Panc1 (cell line): ENCODE measurements around the gene SLC39A7. TPM values are rescaled to one million over a fixed set of nuclear protein-coding genes. Genes with fewer than 3 reads are reported as not detected.

Experiments used
- ATAC-seq: fragments of 200-7000 bp; cut with Tn5 transposase; 2 replicates; pipeline ENCODE4 v1.9.1; 2020; ENCODE audit warnings: mild to moderate bottlenecking, moderate library complexity
- BruUV-seq: library from RNA; stranded (reverse); fragments of 400-500 nt; replicated peaks from 2 replicates; lab custom pipeline; 2021; lab: Mats Ljungman, UMichigan
- CTCF ChIA-PET: fragments of 300-600 bp; sonication (Branson Sonifier 250); formaldehyde crosslinking; loops from one replicate; lab custom pipeline; 2022; ENCODE audit warnings: antibody characterized with exemption; lab: Charles Lee
- POLR2A ChIA-PET: fragments of 300-600 bp; sonication (Branson Sonifier 250); formaldehyde crosslinking; loops from one replicate; lab custom pipeline; 2022; ENCODE audit warnings: antibody characterized with exemption; lab: Charles Lee
- DNase-seq: peaks from one replicate; pipeline ENCODE4 v3.0.0-alpha.2; 2010; ENCODE audit warnings: low read depth, low spot score
- H3K27ac ChIP-seq: 2 replicates; pipeline ENCODE4 v1.5.1; 2011; ENCODE audit warnings: mild to moderate bottlenecking, low read length, inconsistent platforms
- H3K27me3 ChIP-seq: fragments of 200-500 bp; sonication (Bioruptor generic); 2 replicates; pipeline ENCODE4 v1.6.0; 2014; ENCODE audit warnings: low read length, inconsistent platforms; ENCODE audit not compliant: control insufficient read depth, insufficient read depth
- H3K36me3 ChIP-seq: fragments of 200-500 bp; sonication (Bioruptor generic); 2 replicates; pipeline ENCODE4 v1.5.1; 2014; ENCODE audit warnings: inconsistent platforms, mild to moderate bottlenecking, low read length, moderate library complexity; ENCODE audit not compliant: control insufficient read depth, insufficient read depth
- H3K4me1 ChIP-seq: 2 replicates; pipeline ENCODE4 v1.5.1; 2011; ENCODE audit warnings: inconsistent platforms, mild to moderate bottlenecking, low read length, moderate library complexity; ENCODE audit not compliant: control insufficient read depth, insufficient read depth
- H3K4me3 ChIP-seq, 2 experiments: 2 replicates each; pipeline ENCODE4 v1.5.1; 2011 to 2012; ENCODE audit warnings: low read depth in 2 of 2, low read length in 2 of 2, mild to moderate bottlenecking in 2 of 2, inconsistent platforms in 1 of 2, moderate library complexity in 1 of 2
- H3K9me3 ChIP-seq: fragments of 200-500 bp; sonication (Bioruptor generic); 2 replicates; pipeline ENCODE4 v1.5.1; 2014; ENCODE audit warnings: low read depth, mild to moderate bottlenecking, inconsistent platforms, low read length, moderate library complexity; ENCODE audit not compliant: control insufficient read depth, insufficient read depth
- POLR2AphosphoS5 ChIP-seq: IDR thresholded peaks from 2 replicates; pipeline ENCODE4 v1.6.1; 2012; ENCODE audit warnings: mild to moderate bottlenecking, low read depth, low read length, moderate library complexity
- SIN3A ChIP-seq: IDR thresholded peaks from 2 replicates; pipeline ENCODE4 v1.6.1; 2012; ENCODE audit warnings: low read depth, mild to moderate bottlenecking, low read length, moderate library complexity, borderline replicate concordance; ENCODE audit not compliant: insufficient read depth
- TCF7L2 ChIP-seq: IDR thresholded peaks from 2 replicates; pipeline ENCODE4 v1.6.1; 2011; ENCODE audit warnings: mild to moderate bottlenecking, low read depth, low read length, inconsistent platforms
- in situ Hi-C: cut with HindIII; loops from 2 replicates; pipeline ENCODE4 v1.10.0; 2016; ENCODE audit warnings: low sequenced_read_pairs, low pct_unique_long_range_greater_than_20kb
- intact Hi-C: fragments of 100-400 bp; cut with micrococcal nuclease; formaldehyde crosslinking; loops from one replicate; pipeline ENCODE4 v1.10.0; 2022; ENCODE audit not compliant: unreplicated experiment
- total RNA-seq: library from RNA; stranded (reverse); gene quantifications from one replicate; pipeline ENCODE4 v1.2.1, GENCODE V29; 2021; ENCODE audit not compliant: unreplicated experiment
- TF ChIP-seq, protein P1 (sequence below): fragments of 450-650 bp; IDR thresholded peaks from 2 replicates; pipeline ENCODE4 v1.5.1; 2017; ENCODE audit warnings: mild to moderate bottlenecking
- TF ChIP-seq, protein P2 (sequence below), 2 experiments: IDR thresholded peaks; 2 replicates each; pipeline ENCODE4 v1.6.1; 2011 to 2012; ENCODE audit warnings: low read depth in 2 of 2, control low read depth in 1 of 2, low read length in 1 of 2, mild to moderate bottlenecking in 1 of 2, moderate library complexity in 1 of 2; ENCODE audit not compliant: insufficient read depth in 1 of 2

Gene SLC39A7
- total RNA-seq, 1 experiment from 2014 or later, result 135 TPM

DNA sequence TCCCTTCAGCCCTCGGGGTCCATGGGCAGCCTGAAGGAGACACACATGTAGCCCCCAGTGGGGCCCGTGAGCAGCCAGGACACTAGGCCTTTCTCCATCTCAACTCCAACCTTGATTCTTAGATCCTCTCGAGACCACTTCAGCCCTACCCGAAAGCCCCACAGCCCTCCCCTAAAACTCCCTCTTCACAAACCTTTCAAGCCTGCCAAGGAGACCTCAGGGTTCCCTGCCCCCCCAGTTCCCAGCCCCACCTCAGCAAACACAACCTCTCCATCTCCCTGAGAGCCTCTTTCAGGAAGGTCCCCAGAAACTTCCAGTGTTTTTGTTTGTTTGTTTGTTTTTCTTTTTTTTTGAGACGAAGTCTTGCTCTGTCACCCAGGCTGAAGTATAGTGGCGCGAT, 19.5 kb upstream of the SLC39A7 start:
- DNase-seq, result no peak
- Histone ChIP-seq H3K27me3 (no peaks in the 10 kb centered on the region), H3K36me3 (no peaks in the 10 kb centered on the region), H3K4me1 (no peaks in the 10 kb centered on the region), H3K9me3 (no peaks in the 10 kb centered on the region; the same call in 1 of the 2 replicates), H3K4me3 (no peak overlapping the region), H3K27ac (no peak overlapping the region)
- TF ChIP-seq POLR2AphosphoS5 (no peak), SIN3A (no peak), TCF7L2 (no peak)
- TF ChIP-seq, protein P1, sequence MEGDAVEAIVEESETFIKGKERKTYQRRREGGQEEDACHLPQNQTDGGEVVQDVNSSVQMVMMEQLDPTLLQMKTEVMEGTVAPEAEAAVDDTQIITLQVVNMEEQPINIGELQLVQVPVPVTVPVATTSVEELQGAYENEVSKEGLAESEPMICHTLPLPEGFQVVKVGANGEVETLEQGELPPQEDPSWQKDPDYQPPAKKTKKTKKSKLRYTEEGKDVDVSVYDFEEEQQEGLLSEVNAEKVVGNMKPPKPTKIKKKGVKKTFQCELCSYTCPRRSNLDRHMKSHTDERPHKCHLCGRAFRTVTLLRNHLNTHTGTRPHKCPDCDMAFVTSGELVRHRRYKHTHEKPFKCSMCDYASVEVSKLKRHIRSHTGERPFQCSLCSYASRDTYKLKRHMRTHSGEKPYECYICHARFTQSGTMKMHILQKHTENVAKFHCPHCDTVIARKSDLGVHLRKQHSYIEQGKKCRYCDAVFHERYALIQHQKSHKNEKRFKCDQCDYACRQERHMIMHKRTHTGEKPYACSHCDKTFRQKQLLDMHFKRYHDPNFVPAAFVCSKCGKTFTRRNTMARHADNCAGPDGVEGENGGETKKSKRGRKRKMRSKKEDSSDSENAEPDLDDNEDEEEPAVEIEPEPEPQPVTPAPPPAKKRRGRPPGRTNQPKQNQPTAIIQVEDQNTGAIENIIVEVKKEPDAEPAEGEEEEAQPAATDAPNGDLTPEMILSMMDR, result no peak
- TF ChIP-seq, protein P2, sequence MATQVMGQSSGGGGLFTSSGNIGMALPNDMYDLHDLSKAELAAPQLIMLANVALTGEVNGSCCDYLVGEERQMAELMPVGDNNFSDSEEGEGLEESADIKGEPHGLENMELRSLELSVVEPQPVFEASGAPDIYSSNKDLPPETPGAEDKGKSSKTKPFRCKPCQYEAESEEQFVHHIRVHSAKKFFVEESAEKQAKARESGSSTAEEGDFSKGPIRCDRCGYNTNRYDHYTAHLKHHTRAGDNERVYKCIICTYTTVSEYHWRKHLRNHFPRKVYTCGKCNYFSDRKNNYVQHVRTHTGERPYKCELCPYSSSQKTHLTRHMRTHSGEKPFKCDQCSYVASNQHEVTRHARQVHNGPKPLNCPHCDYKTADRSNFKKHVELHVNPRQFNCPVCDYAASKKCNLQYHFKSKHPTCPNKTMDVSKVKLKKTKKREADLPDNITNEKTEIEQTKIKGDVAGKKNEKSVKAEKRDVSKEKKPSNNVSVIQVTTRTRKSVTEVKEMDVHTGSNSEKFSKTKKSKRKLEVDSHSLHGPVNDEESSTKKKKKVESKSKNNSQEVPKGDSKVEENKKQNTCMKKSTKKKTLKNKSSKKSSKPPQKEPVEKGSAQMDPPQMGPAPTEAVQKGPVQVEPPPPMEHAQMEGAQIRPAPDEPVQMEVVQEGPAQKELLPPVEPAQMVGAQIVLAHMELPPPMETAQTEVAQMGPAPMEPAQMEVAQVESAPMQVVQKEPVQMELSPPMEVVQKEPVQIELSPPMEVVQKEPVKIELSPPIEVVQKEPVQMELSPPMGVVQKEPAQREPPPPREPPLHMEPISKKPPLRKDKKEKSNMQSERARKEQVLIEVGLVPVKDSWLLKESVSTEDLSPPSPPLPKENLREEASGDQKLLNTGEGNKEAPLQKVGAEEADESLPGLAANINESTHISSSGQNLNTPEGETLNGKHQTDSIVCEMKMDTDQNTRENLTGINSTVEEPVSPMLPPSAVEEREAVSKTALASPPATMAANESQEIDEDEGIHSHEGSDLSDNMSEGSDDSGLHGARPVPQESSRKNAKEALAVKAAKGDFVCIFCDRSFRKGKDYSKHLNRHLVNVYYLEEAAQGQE (IDR thresholded peaks at IDR 0.05; ENCODE audit: insufficient read depth in 1 of 2, low read depth in 2 of 2, low read length in 1 of 2), result no peak
- in situ Hi-C loops (no loop called here), intact Hi-C loops (no loop called here)
- CTCF ChIA-PET, result no interaction called here
- no peak for ATAC-seq
- no TSS peak for BruUV-seq
- POLR2A ChIA-PET, result no interaction called here

- POLR2A ChIA-PET, result interaction anchor here (0.7 kb wide), 1 partner anchor 175 kb away, joined by 3 read pairs; no protein-coding TSS in a partner anchor
Measured at GRCh38 chr6:33183071-33183683, 17.5 kb upstream of the SLC39A7 start.

More at GRCh38 chr6:33183071-33183683, 17.5 kb upstream of the SLC39A7 start:
- Histone ChIP-seq H3K4me1 (no peaks in the 10 kb centered on the region), H3K9me3 (no peaks in the 10 kb centered on the region; the same call in 1 of the 2 replicates), H3K27ac (no peak overlapping the region), H3K4me3 (no peak overlapping the region), H3K27me3 (no peaks in the 10 kb centered on the region), H3K36me3 (no peaks in the 10 kb centered on the region)
- in situ Hi-C loops, result no loop called here
- DNase-seq (no peak), ATAC-seq (no peak)
- TF ChIP-seq TCF7L2, result no peak
- TF ChIP-seq, protein P2 (IDR thresholded peaks at IDR 0.05; ENCODE audit: insufficient read depth in 1 of 2, low read depth in 2 of 2, low read length in 1 of 2), result no peak
- TF ChIP-seq POLR2AphosphoS5, result no peak
- TF ChIP-seq SIN3A, result no peak
- TF ChIP-seq, protein P1, result no peak
- intact Hi-C loops, result no loop called here
- CTCF ChIA-PET, result no interaction called here
- no TSS peak for BruUV-seq
